HG02973 (cell line): ENCODE measurements around the gene SLC25A42.
"Not testable (repeated sequence)": the region's sequence is repeated elsewhere in the genome, so short reads cannot be mapped to it uniquely, and the experiment has no call there.

Source experiments
- ATAC-seq: cut with Tn5 transposase; IDR thresholded peaks from one replicate; pipeline ENCODE4 v1.9.1; 2021; ENCODE audit warnings: moderate library complexity; ENCODE audit not compliant: unreplicated experiment

Gene SLC25A42

DNA sequence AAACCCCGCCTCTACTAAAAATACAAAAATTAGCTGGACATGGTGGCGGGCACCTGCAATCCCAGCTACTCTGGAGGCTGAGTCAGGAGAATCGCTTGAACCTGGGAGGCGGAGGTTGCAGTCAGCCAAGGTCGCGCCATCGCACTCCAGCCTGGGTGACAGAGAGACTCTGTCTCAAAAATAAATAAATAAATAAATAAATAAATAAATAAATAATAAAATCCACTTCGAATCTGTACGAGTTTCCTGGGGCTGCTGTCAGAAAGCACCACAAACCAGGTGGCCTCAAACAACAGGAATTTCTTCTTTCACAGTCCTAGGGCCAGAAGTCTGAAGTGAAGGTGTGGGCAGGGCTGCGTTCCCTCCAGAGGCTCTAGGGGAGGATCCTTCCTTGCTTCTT is 38.8 kb downstream of the SLC25A42 start:
- not testable (repeated sequence) for ATAC-seq

DNA sequence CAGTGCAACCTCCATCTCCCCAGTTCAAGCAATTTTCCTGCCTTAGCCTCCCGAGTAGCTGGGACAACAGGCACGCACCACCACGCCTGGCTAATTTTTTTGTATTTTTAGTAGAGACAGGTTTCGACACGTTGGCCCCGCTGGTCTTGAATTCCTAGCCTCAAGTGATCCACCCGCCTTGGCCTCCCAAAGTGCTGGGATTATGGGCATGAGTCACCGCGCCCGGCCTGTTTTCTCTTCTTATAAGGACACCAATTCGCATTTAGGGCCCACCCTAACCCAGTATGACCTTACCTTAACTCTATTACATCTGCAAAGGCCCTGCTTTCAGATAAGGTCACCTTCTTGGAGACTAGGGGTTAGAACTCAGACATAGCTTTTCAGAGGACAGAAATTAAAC is 39.4 kb downstream of the SLC25A42 start:
- no peak for ATAC-seq

DNA sequence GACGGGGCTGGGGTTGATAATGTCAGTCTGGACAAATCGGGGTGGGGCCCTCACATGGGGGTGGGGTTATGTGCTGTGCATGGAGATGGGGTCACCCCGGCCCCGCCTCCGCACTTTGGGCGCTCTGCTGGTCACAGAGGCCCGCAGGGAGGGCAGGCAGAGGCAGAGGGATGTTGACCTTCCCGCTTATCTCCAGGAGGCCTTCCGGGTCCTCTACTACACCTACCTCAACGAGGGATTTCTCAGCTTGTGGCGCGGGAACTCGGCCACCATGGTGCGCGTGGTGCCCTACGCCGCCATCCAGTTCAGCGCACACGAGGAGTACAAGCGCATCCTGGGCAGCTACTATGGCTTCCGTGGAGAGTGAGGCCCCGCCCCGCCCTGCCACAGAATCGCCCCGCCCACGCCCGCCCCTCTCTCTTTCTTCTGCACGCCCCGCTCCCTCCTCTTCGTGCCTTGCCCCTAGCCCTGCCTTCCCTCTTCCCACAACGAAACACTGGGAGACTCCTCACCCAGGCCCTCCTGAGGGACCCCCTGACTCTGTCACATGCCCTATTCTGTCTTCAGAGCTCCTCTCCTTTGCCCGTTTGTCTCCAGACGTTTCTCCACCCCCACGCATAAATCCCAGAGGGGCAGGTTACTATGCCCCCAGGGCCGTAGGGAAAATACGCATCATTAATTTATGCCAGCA is 41.7 kb downstream of the SLC25A42 start:
- ATAC-seq: no peak

DNA sequence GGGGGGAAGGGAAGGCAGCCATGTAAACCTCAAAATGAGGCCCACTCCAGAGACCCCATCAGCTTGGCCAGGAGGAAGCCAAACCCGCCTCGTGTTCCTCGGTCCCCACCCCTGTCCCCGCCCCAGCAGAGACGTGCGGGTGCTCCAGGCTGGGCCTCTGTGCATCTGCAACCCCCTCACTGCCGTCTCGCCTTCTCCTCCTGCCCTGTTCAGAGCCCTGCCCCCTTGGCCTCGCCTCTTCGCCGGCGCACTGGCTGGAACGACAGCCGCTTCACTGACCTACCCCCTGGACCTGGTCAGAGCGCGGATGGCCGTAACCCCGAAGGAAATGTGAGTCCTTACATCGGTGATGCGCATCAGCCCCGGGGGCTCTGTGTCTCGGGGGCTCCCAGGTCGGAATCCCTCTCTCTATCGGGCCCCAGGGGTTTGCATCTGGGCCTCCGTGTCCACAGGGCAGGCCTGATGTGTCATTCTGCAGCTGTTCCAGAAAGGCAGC is 42.3 kb downstream of the SLC25A42 start:
- ATAC-seq: no peak

DNA sequence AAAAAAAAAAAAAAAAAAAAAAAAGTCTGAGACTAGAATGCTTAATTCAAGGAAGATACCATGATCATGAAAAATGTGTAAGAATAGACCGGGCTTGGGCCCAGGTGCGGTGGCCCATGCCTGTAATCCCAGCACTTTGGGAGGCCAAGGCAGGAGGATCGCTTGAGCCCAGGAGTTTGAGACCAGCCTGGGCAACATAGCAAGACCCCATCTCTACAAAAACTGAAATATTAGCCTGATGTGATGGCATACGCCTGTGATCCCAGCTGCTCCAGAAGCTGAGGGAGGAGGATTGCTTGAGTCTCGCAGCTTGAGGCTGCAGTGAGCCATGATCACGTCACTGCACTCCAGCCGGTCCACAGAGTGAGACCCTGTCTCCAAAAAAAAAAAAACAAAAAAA is 43.1 kb downstream of the SLC25A42 start:
- ATAC-seq: not testable (repeated sequence)

DNA sequence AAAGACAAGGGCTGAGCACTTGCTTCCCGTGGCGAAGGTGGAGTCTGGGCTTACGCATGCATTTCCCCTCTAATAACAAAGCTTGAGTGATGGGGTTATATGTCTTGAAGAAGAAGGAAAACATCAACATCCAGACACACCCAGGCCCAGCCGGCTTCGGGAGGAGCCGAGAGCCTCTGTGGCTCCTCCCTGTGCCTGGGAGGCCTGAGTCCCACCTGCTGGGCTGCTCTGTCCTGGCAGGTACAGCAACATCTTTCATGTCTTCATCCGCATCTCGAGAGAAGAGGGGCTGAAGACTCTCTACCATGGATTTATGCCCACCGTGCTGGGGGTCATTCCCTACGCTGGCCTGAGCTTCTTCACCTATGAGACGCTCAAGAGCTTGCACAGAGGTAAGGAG is 43.9 kb downstream of the SLC25A42 start:
- ATAC-seq: no peak

DNA sequence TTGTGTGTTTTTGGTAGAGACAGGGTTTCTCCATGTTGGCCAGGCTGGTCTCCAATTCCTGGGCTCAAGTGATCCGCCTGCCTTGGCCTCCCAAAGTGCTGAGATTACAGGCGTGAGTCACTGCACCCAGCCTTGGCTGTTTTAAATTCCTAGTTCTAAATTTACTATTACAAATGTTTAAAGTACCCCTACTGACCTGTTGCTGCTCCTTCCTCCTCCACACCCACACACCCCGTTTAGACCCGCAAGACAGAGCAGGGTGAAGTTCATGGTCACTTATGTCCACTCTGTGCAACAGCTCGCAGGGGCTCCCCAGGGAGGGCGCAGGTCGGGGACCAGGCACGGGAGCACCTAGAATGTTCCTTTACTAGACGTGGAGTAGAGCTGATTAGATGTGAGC is 45.8 kb downstream of the SLC25A42 start:
- ATAC-seq: no peak

DNA sequence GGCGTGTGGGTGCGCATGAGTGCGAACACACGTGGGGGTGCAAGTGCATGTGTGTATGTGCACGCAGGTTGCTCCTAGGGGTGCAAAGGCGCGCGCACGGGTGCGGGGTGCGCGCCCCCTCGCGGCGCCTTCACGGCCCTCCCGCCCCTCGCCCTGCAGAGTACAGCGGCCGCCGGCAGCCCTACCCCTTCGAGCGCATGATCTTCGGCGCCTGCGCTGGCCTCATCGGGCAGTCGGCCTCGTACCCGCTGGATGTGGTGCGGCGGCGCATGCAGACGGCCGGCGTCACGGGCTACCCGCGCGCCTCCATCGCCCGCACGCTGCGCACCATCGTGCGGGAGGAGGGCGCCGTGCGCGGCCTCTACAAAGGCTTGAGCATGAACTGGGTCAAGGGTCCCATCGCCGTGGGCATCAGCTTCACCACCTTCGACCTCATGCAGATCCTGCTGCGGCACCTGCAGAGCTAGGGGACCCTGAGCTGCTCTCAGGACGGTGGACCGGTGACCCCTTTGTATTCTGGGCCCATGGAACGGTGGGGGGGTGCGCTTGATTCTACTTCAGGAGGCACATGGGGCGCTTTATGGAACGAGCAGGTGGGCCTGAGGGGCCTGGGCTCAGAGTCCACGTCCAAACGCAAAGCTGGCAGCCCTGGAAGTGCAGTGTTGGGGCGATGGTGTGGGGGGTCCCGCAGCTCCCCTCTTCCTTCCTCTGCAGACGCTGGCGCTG is 46.8 kb downstream of the SLC25A42 start:
- ATAC-seq: no peak

DNA sequence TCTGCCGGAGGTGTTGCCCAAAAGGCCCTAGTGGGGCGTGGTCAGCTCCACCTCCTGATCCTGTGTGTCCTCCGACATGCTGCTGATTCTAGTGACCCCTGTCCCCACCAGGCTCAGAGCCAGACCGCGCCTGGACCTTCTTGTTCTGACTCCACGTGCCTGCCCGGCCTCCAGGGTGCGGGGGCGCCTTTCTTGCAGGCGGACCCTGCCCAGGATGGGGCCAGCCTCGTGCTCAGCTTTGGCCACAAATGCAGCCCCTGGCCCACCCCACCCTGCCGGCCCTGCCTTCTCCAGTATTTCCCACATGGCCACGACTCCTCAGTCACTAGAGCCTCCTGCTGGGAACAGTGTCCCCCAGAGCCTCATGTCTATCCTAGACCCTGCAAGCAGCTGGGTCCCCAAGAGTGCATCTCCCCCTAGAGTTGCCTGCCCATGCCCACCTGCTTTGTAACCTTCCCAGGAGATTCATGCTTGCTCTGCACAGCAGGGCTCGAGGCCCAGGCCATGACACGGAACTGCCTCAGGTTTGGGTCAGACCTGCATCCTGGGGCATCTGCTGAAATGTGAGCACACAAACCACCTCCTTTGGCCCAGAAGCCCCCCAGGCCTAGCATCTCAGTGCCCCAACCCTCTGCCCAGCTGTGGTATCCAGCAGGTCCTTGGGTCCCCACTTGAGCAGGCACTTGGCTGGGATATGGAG is 47.5 kb downstream of the SLC25A42 start:
- no peak for ATAC-seq

DNA sequence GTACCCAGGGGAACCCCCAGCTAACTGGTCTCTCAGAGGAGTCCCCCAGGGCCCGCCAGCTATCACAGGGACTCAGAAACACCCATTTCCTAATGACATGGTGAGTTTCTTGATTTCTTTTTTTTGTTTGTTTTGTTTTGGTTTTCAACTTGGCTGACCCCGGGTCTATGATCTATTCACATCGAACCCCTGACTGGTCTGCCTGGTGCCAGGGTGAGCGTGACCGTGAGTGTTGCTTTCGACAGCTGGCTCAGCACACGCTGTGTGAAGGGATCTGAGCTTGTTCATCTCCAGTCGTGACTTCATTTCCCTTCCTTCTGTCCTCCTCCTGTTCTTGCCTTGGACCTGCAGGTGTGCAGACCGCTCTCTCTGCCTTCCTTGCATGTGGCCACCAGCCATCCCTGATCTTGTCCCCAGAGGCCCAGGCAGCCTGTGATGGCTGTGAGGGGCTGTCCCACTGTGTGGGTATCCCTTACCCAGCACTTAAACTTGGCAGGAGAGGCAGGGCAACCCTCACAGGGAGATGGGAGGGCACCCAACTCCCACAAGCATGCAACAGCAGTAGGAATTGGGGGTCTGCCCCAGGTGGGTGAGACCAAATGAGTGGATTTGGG is 48.3 kb downstream of the SLC25A42 start:
- no peak for ATAC-seq

DNA sequence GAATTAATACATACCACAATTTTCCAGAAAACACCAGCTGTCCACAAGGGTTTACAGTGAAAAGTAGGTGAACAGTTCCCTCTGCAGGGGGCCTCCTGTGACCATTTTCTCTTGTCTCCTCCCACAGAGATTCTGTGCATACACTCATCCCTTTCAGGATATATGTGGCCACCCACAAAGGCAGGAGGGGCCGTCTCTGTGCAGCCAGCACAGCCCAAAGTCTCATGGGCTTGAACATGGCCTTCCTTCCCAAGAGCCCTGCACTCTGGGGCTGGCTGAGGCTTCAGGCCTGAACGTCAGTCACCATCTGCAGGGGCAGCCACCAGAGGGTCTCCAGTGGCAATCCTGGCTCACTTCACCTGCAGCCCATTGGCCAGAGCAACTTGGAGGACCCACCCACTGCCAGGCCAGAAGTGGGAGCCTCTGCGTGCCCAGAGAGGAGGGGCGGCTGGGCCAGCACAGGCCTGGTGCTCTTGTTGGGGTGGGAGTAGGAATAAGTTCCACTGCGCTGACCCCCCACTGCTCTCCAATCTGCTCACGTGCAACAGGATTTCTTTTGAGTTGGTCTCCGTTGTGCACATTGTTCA is 49.3 kb downstream of the SLC25A42 start:
- ATAC-seq: no peak

DNA sequence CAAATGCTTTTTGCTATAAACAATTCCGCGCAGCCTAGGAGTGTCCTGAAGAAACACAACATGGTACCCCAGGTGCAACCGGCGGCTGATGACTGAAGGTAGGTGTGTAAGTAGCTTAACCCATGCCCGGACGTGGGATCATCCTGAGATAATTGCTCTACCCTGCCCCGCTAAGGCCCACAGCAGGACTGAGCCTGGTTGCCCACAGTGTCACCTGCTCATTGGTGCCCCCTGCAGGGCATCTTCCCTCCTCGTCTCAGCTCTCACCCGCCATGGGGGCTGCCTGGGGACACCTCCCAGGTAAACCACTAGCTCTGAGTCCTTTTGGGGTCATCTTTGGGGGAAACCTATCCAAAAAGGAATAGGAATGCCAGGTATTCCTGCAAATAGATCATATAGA is 52.2 kb downstream of the SLC25A42 start:
- ATAC-seq: no peak

DNA sequence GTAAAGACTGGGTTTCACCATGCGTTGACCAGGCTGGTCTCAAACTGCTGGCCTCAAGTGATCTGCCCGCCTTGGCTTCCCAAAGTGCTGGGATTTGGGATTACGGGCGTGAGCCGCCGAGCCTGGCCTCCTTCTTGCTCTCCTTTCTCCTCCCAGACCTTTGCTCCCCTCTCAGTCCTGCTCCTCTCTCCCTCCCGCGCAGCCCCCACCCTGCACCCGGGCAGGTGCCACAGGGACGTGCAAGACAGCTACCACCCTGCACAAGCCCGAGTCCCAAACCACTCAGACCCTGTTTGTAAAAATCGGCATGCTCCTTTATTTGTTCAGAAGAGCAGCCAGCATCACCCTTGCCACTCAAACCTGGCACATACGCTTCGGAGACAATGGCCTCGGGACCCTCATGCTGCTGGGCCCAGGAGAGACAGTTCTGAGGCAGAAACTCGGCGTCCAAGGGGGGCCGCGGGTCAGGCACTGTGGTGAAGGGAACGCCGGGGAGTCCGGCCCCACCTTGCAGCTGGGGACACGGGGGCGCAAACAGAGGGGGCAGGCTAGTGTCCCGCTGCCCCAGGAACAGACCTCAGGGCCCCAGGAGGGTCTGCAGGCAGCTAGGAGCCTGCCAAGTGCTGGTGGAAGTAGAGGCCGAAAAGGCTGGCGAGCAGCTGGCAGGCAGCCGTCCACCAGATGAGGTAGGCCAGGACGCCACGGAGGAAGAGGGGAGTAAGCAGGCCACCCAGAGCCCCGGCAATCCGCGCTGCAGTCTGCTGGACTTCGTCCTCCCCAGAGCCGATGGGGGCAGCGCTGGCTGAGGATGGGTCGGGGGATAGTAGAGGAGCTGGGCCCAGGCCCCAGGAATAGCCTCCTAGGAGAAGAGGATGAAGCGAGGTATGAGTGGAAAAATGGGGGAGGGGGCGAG is 55.8 kb downstream of the SLC25A42 start:
- no peak for ATAC-seq

DNA sequence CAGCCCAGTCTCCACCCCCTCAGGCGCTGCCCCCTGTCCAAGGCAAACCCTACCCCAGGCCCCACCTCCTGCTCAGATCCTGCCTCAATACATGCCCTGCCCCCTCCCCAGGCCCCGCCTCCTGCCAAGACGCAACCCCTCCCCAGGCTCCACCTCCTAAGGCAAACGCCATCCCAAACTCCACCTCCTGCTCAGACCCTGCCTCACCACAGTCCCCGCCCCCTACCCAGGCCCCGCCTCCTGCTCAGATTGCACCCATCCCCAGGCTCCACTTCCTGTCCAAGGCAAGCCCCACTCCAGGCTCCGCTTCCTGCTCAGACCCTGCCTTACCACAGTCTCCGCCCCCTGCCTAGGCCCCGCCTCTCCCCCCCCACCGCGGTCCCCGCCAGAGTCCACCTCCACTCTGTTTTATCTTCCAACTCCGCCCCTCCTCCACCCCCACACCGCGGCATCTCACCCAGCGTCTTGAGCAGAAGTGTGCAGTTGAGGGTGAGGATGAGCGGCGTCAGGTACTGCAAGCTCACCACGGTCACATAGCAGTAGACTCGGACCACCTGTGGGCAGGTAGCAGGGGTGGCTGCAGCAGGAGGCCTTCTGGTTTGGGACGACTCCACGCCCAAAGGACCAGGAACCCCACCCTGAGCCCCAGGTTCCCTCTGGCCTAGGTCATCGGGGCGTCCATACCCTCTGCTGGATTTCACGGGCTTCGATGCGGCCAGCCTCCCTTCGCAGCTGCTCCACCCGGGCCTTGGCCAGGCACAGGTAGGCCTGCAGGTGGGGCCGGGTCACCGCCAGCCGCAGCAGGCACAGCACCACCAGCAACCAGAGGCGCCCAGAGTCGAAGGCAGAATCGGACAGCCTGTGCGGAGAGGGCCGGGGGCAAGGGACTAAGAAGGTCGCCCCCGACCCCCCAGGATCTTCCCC is 56.8 kb downstream of the SLC25A42 start:
- no peak for ATAC-seq

DNA sequence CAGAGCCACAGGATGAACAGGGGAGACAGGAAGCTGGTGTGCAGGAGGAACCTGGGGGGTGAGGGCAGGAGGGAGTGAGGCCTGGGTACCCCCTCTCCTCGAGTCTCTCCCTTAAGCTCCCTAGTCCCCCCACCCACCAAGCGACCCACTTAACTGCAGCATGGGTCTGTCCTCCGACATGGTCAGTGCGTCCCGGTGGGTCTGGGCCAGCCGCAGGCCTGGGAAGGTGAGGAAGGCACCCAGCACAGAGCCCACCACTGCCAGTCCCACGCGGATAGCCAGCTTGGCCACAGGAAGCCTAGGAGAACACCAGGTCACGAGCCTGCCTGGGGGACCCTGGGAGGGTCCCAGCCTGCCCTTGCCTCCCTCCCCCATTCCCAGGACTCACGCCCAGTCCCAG is 57.6 kb downstream of the SLC25A42 start:
- ATAC-seq: no peak

DNA sequence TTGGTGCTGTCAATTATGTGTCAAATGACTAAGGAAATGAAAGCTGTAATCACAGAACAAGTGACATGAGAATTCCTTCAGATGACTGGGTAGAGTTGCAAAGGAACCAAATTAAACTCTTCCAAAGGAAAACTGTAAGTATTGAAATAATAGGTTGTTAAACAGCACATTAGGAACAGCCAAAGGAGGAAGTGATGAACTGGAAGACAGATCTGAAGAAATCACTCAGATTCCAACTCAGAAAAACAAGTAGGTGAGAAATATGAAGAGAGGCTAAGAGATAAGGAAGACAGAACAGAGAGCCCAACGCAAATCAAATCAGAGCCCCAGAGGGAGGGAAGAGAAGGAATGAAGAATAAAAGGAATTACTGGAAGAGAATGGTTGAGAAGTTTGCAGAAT is 59.1 kb downstream of the SLC25A42 start:
- no peak for ATAC-seq

DNA sequence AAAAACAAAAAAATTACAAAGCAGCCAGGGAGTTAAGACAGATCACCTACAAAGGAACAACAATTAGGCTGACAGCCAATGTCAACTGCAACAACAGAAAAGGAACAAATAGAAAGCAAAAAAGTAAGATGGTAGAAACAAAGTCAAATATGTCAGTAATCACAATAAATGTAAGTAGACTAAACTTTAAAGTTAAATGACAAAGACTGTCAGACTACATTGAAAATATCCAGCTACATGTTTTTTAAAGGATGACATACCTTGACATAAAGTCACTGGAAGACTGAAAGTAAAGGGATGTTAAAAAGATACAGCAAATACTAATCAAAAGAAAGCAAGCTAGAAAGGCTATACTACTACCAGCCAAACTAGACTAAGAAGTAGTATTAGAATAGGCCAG is 59.6 kb downstream of the SLC25A42 start:
- no peak for ATAC-seq

DNA sequence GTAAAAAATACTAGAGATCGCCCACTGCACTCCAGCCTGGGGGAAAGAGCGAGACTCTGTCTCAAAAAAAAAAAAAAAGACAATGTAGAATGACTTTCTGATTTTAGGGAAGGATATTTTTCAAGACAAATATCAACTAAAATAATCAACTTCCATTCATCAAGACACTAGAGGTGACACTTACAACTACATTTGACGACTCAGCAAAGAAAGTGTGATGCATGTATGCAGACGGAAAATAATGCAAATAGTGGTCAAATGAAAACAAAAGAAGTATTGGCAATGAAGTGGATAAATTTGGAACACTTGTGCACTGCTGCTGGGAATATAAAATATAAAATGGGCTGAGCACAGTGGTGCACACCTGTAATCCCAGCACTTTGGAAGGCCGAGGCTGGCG is 62.3 kb downstream of the SLC25A42 start:
- ATAC-seq: no peak

DNA sequence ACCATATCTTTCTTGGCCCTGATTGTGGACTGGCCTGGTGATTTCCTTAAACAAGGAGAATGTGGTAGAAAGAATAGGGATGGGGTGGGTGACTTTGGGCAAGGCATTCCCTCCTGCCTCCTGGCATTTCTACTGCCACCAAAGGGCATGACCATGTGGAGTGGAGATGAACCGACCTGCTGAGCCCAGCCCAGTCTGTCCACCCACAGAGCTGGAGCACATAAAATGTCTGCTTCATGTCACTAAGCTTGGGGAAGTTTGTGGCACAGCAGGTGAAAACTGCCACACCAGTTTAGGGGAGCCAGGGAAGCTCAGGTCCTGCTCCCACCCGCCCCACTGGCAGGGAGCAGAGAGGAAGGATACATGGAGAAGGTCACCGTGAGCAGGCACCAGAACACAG is 68.2 kb downstream of the SLC25A42 start:
- no peak for ATAC-seq
